Smooth muscle cell (in vitro differentiated cells): ENCODE results near the gene CGAS. TPM values are rescaled to one million over a fixed set of nuclear protein-coding genes. Genes with fewer than 3 reads are reported as not detected.

Experiments used
- DNase-seq: peaks from one replicate; lab custom pipeline; 2025; ENCODE audit not compliant: unreplicated experiment; lab: John Stamatoyannopoulos, UW
- H2AFZ ChIP-seq: fragments of 200-600 bp; sonication (generic); 2 replicates; pipeline ENCODE4 v1.6.0; 2016; ENCODE audit warnings: antibody characterized with exemption, low read depth, mild to moderate bottlenecking
- H3F3A ChIP-seq: fragments of 200-600 bp; sonication (generic); 2 replicates; pipeline ENCODE4 v1.6.0; 2017; ENCODE audit warnings: antibody characterized with exemption, low read depth
- H3K27ac ChIP-seq: fragments of 200-600 bp; sonication (generic); 2 replicates; pipeline ENCODE4 v1.5.1; 2016; ENCODE audit warnings: low read depth, mild to moderate bottlenecking
- H3K27me3 ChIP-seq: fragments of 200-600 bp; sonication (generic); 2 replicates; pipeline ENCODE4 v1.6.1; 2016; ENCODE audit warnings: low read depth, mild to moderate bottlenecking
- H3K36me3 ChIP-seq: fragments of 200-600 bp; sonication (generic); 2 replicates; pipeline ENCODE4 v1.5.1; 2016; ENCODE audit warnings: low read depth
- H3K4me1 ChIP-seq: fragments of 200-600 bp; sonication (generic); 2 replicates; pipeline ENCODE4 v1.5.1; 2016; ENCODE audit warnings: low read depth
- H3K4me2 ChIP-seq: fragments of 200-600 bp; sonication (generic); 2 replicates; pipeline ENCODE4 v1.6.0; 2016; ENCODE audit warnings: mild to moderate bottlenecking
- H3K4me3 ChIP-seq: fragments of 200-600 bp; sonication (generic); 2 replicates; pipeline ENCODE4 v1.5.1; 2016; ENCODE audit warnings: mild to moderate bottlenecking
- H3K79me2 ChIP-seq: fragments of 200-600 bp; sonication (generic); 2 replicates; pipeline ENCODE4 v1.6.0; 2016; ENCODE audit warnings: low read depth, mild to moderate bottlenecking
- H3K9ac ChIP-seq: fragments of 200-600 bp; sonication (generic); 2 replicates; pipeline ENCODE4 v1.6.0; 2016; ENCODE audit warnings: low read depth
- H3K9me3 ChIP-seq: fragments of 200-600 bp; sonication (generic); replicated peaks from 2 replicates; pipeline ENCODE4 v1.5.1; 2016; ENCODE audit warnings: low read depth
- H4K20me1 ChIP-seq: fragments of 200-600 bp; sonication (generic); 2 replicates; pipeline ENCODE4 v1.6.0; 2016; ENCODE audit warnings: low read depth
- CTCF ChIP-seq: fragments of 200-600 bp; sonication (generic); IDR thresholded peaks from 2 replicates; pipeline ENCODE4 v1.5.1; 2017; ENCODE audit warnings: borderline replicate concordance, mild to moderate bottlenecking, antibody characterized with exemption; ENCODE audit not compliant: insufficient read depth, poor library complexity, severe bottlenecking
- WGBS: methylation state at CpG from one replicate; pipeline ENCODE4 v1.1.7; 2016; ENCODE audit warnings: low lambda C conversion rate; 5-methylcytosine and 5-hydroxymethylcytosine counted together
- polyA plus RNA-seq: library from polyadenylated mRNA; unstranded; fragments of >200 nt; fragmentation: Nextera tagmentation; extraction: Ambion mirVana; gene quantifications from 2 replicates; pipeline ENCODE4 v1.2.1, GENCODE V29; 2016
- small RNA-seq: library from RNA; depleted of rRNA; stranded (forward); fragments of <200 nt; gene quantifications from one replicate; pipeline ENCODE3, GENCODE V24; 2014
- total RNA-seq: library from RNA; depleted of rRNA; stranded (reverse); fragments of >200 nt; gene quantifications from 2 replicates; pipeline ENCODE4 v1.2.3, GENCODE V29; 2014

Gene CGAS
- total and polyA plus RNA-seq, 2 experiments from 2014 or later, result 1.6 to 2.6 TPM

- Histone ChIP-seq H2AFZ (no peak overlapping the region), H3K79me2 (no peaks in the 10 kb centered on the region), H3K27me3 (no peaks in the 10 kb centered on the region), H3K4me2 (no peak overlapping the region), H3F3A (no peaks in the 10 kb centered on the region), H3K4me3 (no peak overlapping the region), H3K36me3 (no peaks in the 10 kb centered on the region), H3K27ac (no peak overlapping the region), H3K9me3 (no peaks in the 10 kb centered on the region), H3K4me1 (no peaks in the 10 kb centered on the region), H4K20me1 (no peaks in the 10 kb centered on the region), H3K9ac (no peak overlapping the region)
- TF ChIP-seq CTCF, result no peak
- DNase-seq, result no peak
- 89% methylated on average over 3 of the region's 3 CpGs for WGBS
Measured at GRCh38 chr6:73377225-73377624, 74.9 kb downstream of the CGAS start.

- no peaks in the 10 kb centered on the region for H3K36me3 ChIP-seq
- no peak for DNase-seq
- H3K79me2 ChIP-seq, result no peaks in the 10 kb centered on the region
- no peak overlapping the region for H3K27ac ChIP-seq
- H3K4me3 ChIP-seq, result no peak overlapping the region
- no peaks in the 10 kb centered on the region for H3K4me1 ChIP-seq
- no peak overlapping the region for H3K4me2 ChIP-seq
- TF ChIP-seq CTCF, result no peak
- H3K9ac ChIP-seq, result no peak overlapping the region
- H3K27me3 ChIP-seq, result no peaks in the 10 kb centered on the region
- no peaks in the 10 kb centered on the region for H3F3A ChIP-seq
- 100% methylated on average over 1 of the region's 1 CpG for WGBS
- no peaks in the 10 kb centered on the region for H3K9me3 ChIP-seq
- no peaks in the 10 kb centered on the region for H4K20me1 ChIP-seq
- no peak overlapping the region for H2AFZ ChIP-seq
Measured at GRCh38 chr6:73375216-73375615, 76.9 kb downstream of the CGAS start.

Small RNA genes within 50 kb of the gene (small RNA-seq; reads per million reads assigned to genes)
- gene RN7SL827P (not detected), gene RNU6-975P (not detected)

Other genes with a start within 250 kb of the CGAS start
- not detected in 2 replicates for gene KHDC1L, start 226.8 kb downstream of the CGAS start, total RNA-seq
- gene KHDC1L, start 226.8 kb downstream of the CGAS start, polyA plus RNA-seq, result 0.65 TPM in 1 of 2 replicates, not detected in the other
- 1.6 and 4.0 TPM in 2 replicates for gene KHDC1, start 189.1 kb downstream of the CGAS start, total RNA-seq
- 8.0 and 8.2 TPM in 2 replicates for gene KHDC1, start 189.1 kb downstream of the CGAS start, polyA plus RNA-seq
- not detected in 2 replicates for gene DPPA5, start 98.0 kb downstream of the CGAS start, total RNA-seq
- not detected in 2 replicates for gene DPPA5, start 98.0 kb downstream of the CGAS start, polyA plus RNA-seq
- not detected in 2 replicates for gene KHDC3L, start 89.6 kb downstream of the CGAS start, total RNA-seq
- 0.53 TPM in 1 of 2 replicates, not detected in the other for gene KHDC3L, start 89.6 kb downstream of the CGAS start, polyA plus RNA-seq
- gene OOEP, start 82.4 kb downstream of the CGAS start, total RNA-seq, result not detected in 2 replicates
- not detected in 2 replicates for gene OOEP, start 82.4 kb downstream of the CGAS start, polyA plus RNA-seq
- not detected in 2 replicates for gene DDX43, start 57.5 kb downstream of the CGAS start, total RNA-seq
- not detected in 2 replicates for gene DDX43, start 57.5 kb downstream of the CGAS start, polyA plus RNA-seq
- 23.6 and 27.6 TPM in 2 replicates for gene MTO1, start 9.4 kb upstream of the CGAS start, total RNA-seq
- gene MTO1, start 9.4 kb upstream of the CGAS start, polyA plus RNA-seq, result 16.5 TPM in 2 replicates
- gene EEF1A1, start 68.7 kb upstream of the CGAS start, total RNA-seq, result 8,046 and 9,106 TPM in 2 replicates
- gene EEF1A1, start 68.7 kb upstream of the CGAS start, polyA plus RNA-seq, result 2,147 and 2,255 TPM in 2 replicates
- gene SLC17A5, start 201.7 kb upstream of the CGAS start, total RNA-seq, result 36.4 and 49.0 TPM in 2 replicates
- 27.6 and 39.9 TPM in 2 replicates for gene SLC17A5, start 201.7 kb upstream of the CGAS start, polyA plus RNA-seq
- 28.0 and 31.1 TPM in 2 replicates for gene CD109, start 243.9 kb upstream of the CGAS start, total RNA-seq
- gene CD109, start 243.9 kb upstream of the CGAS start, polyA plus RNA-seq, result 4.6 and 7.7 TPM in 2 replicates